GM19438 (cell line): Measurements from ENCODE around the gene LHX8.
"Not testable (repeated sequence)": the region's sequence is repeated elsewhere in the genome, so short reads cannot be mapped to it uniquely, and the experiment has no call there.

Experiments
- ATAC-seq: cut with Tn5 transposase; IDR thresholded peaks from one replicate; pipeline ENCODE4 v1.9.1; 2021; ENCODE audit warnings: low read depth; ENCODE audit not compliant: unreplicated experiment

Gene LHX8

GRCh38 chr1:75132242-75132811 is 1.9 kb upstream of the LHX8 start:
- no peak for ATAC-seq

- ATAC-seq, result no peak
Observed at GRCh38 chr1:75132812-75133619, 1.2 kb upstream of the LHX8 start.

DNA sequence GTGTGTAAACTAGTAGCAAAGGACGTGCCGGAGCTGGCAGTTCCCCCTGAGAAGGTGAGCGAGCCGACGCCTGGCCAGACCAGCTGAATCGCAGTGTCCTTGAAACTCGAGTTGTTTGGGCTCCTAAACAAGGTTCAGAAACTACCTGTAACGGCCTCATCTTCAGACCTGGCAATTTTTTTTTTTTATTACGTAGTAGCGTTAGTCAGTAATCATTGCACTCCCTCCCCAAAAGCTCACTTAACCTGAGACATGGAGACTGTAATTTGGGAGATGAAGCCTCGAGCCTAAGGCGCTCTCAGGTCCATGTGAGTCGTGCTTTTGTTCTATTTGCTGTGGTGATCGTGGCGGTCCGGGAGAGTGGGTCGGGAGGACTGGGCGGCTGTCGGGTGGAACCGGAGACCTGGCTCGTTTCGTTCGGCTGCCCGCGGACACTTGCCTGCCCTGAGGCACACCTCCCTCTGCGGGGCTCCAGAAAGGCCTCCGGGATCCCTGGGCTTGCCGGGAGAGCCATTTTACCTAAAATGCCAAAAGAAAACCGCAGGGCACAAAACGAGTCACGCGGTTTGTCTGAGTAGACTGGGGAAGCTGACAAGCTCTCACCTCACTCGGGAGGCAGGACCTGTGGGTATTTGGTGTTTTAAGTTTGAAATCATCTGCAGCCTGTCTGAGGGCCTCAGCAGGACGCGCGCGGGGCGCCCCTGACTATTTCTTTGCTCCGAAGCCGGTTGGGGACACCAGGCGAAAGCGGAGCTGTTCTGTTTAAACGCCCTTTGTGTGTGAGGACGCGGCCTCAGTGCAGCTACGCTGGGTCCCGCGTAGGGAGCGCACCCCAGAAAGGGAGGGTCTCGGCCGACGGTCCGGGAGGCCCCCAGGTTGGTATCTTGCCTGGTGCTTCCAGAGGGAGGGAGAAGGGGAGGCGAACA is 722 bp downstream of the LHX8 start:
- no peak for ATAC-seq

DNA sequence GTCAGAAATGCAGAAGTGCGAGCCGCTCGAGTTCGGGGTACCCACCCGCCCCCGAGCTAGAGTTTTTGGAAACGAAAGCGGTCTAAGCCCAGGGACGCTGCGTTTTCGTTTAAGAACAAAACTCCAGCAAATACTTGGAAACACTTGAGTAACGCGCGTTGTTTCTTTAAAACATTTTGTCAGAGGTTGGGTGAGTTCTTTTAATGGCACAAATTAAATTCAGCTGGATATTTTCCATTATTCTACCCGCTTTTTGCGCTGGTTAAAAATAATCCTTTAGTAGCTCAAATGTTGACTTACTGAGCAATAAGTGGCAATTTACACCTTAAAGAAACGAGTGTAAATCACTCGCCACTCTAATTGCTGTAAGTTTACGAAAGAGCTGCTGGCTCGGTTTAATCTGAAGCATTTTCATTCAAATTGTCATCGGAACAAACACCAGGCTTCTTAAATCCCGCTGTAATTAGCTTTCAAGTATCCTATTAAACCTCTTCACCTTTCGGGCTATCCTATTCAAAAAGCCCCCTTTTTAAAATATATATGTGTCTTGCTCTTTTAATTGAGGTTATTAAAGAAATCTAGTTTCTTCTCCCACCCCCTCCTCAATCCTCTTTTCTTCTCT is 1.5 kb downstream of the LHX8 start:
- ATAC-seq, result no peak

- no peak for ATAC-seq
Observed at GRCh38 chr1:75136195-75136815, 2.1 kb downstream of the LHX8 start.

DNA sequence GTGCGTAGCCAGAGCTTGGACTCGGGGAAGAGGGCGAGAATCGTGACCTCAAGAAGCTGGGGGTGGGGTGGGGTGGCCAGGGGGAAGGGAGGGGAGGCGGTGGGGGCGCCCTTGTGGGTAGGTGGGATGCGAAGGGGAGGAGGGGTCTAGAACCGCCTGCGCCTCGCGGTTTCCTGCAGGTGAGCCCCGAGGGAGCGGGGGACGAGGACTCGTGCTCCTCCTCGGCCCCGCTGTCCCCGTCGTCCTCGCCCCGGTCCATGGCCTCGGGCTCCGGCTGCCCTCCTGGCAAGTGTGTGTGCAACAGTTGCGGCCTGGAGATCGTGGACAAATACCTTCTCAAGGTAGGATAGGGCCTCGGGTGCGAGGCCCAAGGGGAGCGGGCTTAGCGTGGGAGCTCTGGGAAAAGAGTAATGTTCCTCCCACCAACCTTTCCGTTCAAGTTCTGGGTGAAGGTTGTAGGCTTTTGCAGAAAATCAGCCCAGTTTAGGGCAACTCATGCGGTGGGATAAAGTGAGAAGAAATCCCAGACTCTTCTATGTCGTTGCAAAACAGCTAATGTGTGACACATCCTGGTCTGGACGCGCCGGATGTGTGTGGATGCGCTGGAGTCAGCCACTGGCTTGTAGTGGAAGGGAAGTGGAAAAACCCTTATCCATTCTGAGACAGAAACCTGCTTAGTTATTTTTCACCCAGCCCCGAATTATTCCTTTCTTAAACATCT is 2.9 kb downstream of the LHX8 start:
- no peak for ATAC-seq

- no peak for ATAC-seq
Observed at GRCh38 chr1:75152092-75152491, 17.9 kb downstream of the LHX8 start.

- no peak for ATAC-seq
Observed at GRCh38 chr1:75159154-75159553, 25.0 kb downstream of the LHX8 start.

DNA sequence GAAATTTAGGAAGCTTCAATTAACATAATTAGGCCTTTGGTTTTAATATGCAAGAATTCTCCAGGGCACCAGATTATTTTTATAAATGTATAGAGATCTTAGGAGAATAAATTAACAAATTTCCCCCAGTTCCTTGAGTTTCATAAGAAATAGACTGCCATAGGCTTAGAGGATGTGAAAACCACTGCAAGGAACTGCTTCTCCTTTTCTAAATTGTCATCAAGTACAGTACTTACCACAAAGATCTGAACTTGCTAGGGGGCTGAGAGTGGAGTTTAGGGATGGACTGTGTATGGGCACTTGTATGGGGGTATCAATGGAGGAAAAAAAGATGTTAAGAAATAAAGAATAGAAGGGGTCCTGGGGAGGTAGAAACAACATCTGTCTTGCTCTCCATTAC is 31.1 kb downstream of the LHX8 start:
- peak; percentile 68 for ATAC-seq

DNA sequence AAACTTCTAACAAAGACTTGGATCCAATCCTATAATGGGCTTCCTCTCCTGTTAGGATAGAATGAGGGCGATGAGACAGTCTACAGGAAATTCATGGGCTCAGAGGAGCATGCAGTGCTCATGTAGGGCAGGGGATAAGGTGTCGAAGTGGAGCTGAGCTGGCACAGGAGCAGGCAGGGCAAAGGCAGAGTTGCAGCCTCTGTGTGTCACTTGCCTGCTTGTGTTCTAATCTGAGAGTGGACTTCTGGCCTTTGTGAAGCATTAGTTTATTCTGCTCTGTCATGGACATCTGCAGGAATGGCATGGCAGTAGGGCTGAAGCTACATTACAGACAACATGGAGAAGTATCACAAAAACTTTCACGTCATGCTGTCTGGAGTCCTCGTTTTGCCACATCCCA is 32.6 kb downstream of the LHX8 start:
- ATAC-seq, result no peak

GRCh38 chr1:75170011-75170410 is 35.8 kb downstream of the LHX8 start:
- no peak for ATAC-seq

DNA sequence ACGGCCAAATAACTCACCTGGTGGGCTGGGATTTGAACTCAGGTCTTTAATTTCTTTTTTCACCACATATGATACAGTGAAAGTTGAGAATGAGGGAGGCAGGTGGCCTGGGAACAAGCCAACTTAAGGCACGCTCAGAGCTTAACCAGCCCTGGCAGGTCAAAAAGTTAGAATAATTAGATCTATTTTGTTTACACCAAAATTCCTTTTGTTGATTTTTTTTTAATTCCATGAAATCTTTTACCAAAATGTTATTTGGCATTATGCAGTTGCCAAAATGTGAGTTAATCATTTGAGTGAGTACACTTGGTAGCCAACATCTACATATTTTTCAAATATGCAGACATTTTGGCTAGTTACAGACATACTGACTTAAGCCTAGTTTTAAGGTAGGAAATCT is 36.8 kb downstream of the LHX8 start:
- no peak for ATAC-seq

DNA sequence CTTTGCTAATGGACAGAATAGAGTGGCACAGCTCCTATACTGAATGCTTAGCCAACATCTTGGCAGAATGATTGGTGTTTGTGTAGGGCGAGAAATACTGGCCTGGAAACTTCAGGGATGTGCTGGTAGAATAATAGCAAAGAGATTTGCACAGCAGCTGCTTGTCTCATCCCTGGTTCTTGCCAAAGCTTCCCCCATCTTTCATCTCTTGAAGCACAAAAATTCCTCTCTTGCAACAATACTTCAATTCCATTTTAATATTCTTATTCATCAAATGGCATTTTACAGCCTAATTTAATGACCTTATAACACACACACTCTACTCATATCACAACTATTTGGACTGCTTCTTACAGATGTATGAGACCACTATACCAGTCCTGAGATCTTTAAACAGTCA is 37.7 kb downstream of the LHX8 start:
- ATAC-seq, result no peak

- no peak for ATAC-seq
Observed at GRCh38 chr1:75172556-75172955, 38.4 kb downstream of the LHX8 start.

GRCh38 chr1:75174031-75174760 is 40.0 kb downstream of the LHX8 start:
- ATAC-seq, result no peak

DNA sequence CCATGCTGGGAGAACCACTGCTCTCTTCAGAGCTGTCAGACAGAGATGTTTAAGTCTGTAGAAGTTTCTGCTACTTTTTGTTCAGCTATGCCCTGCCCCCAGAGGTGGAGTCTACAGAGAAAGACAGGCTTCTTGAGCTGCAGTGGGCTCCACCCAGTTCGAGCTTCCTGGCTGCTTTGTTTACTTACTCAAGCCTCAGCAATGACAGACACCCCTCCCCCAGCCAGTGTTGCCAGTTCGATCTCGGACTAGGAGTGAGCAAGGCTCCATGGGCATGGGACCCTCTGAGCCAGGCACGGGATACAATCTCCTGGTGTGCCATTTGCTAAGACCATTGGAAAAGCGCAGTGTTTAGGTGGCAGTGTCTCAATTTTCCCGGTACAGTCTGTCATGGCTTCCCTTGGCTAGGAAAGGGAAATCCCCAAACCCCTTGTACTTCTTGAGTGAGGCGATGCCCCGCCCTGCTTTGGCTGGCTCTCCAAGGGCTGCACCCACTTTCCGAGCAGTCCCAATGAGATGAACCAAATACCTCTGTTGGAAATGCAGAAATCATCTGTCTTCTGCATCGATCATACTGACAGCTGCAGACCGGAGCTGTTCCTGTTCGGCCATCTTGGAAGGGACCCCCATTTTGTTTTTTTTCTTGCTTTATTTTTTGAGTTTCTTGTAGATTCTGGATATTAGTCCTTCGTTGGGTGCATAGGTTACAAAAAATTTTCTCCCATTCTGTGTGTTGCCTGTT is 47.2 kb downstream of the LHX8 start:
- not testable (repeated sequence) for ATAC-seq

DNA sequence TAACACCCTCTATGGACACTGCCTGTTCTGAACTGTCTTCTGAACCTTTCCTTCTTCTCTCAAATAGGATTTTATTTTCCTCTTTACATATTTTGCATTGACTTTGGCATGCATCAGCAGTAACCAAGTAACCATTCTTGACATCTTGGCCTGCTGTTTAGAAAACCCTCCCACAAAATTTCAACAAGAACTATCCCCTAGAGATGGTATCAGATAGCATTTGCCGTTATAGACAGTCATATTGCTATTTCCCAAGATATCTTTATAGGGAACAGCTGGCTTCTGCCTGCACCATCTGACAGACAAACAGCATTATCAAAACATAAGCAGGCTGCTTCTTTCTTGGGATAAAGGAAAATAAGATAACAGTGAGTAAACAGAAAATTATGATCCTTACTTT is 54.7 kb downstream of the LHX8 start:
- no peak for ATAC-seq

DNA sequence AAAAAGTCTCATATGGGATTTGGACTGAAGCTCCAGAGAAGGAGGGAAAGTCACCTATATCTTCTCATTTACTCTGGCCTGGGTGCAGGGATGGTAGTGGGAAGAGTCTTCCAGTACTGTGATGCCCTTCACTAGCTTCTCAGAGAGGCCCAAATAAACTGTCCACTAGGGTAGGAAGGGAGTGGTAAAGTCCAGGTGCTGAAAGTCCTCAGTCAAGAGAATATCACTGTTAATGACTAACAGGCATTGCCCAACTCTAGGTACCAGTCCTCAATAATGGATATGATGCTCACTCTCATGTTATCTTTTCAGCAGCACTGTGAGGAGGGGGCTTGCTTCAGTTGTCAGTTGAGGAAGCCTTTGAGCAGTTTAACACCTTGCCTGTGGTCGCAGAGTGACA is 64.0 kb downstream of the LHX8 start:
- no peak for ATAC-seq

GRCh38 chr1:75198761-75199160 is 64.6 kb downstream of the LHX8 start:
- ATAC-seq, result no peak
